Liver (tissue), 9 donors: ENCODE results near the gene BDP1. TPM values are rescaled to one million over a fixed set of nuclear protein-coding genes. Genes with fewer than 3 reads are reported as not detected.
"Not testable (repeated sequence)": the region's sequence is repeated elsewhere in the genome, so short reads cannot be mapped to it uniquely, and the experiment has no call there.

ENCODE experiments used
- DNase-seq: peaks from one replicate; pipeline ENCODE4 v3.0.0-alpha.2; 2017; ENCODE audit warnings: low spot score
- H3K27ac ChIP-seq, 2 donors: one replicate each; pipeline ENCODE4 v1.7.0; 2013; ENCODE audit warnings: inconsistent platforms in 2 of 2, low read length in 2 of 2, control low read depth in 1 of 2, low read depth in 1 of 2, mild to moderate bottlenecking in 1 of 2
- H3K27me3 ChIP-seq, 4 donors: one replicate each; pipeline versions ENCODE4 v1.6.1 to v1.7.0; 2013; ENCODE audit warnings: low read length in 3 of 4, inconsistent platforms in 1 of 4, mild to moderate bottlenecking in 1 of 4, moderate library complexity in 1 of 4; ENCODE audit not compliant: control insufficient read depth in 4 of 4, insufficient read depth in 4 of 4
- H3K36me3 ChIP-seq, 4 donors: one replicate each; pipeline versions ENCODE4 v1.6.1 to v1.7.0; 2013; ENCODE audit warnings: low read length in 3 of 4, mild to moderate bottlenecking in 3 of 4, low read depth in 1 of 4, moderate library complexity in 1 of 4; ENCODE audit not compliant: control insufficient read depth in 4 of 4, insufficient read depth in 3 of 4
- H3K4me1 ChIP-seq, 4 donors: one replicate each; pipeline versions ENCODE4 v1.6.1 to v1.7.0; 2013; ENCODE audit warnings: low read length in 3 of 4, mild to moderate bottlenecking in 3 of 4, moderate library complexity in 1 of 4; ENCODE audit not compliant: control insufficient read depth in 4 of 4, insufficient read depth in 4 of 4
- H3K4me3 ChIP-seq, 3 donors: one replicate each; pipeline versions ENCODE4 v1.6.1 to v1.7.0; 2013; ENCODE audit warnings: low read length in 3 of 3, control low read depth in 1 of 3, low read depth in 1 of 3, mild to moderate bottlenecking in 1 of 3
- H3K9ac ChIP-seq, 2 donors: one replicate each; pipeline ENCODE4 v1.7.0; 2013; ENCODE audit warnings: low read length in 2 of 2, mild to moderate bottlenecking in 2 of 2, moderate library complexity in 2 of 2, control low read depth in 1 of 2, low read depth in 1 of 2
- H3K9me3 ChIP-seq, 4 donors: one replicate each; pipeline versions ENCODE4 v1.6.1 to v1.7.0; 2013; ENCODE audit warnings: low read length in 3 of 4; ENCODE audit not compliant: control insufficient read depth in 4 of 4
- CTCF ChIP-seq: fragments of 150-350 bp; IDR thresholded peaks from 2 replicates; pipeline ENCODE4 v1.5.1; 2017; ENCODE audit warnings: improper control_type of control experiment, low read depth, low read length; ENCODE audit not compliant: missing input control
- EGR1 ChIP-seq, 2 donors: IDR thresholded peaks; 2 replicates each; pipeline ENCODE4 v1.6.1; 2016 to 2018; ENCODE audit warnings: antibody characterized with exemption in 2 of 2, low read depth in 2 of 2
- FOXA1 ChIP-seq: IDR thresholded peaks from 2 replicates; pipeline ENCODE4 v1.6.1; 2016; ENCODE audit warnings: antibody characterized with exemption
- GABPA ChIP-seq, 2 donors: IDR thresholded peaks in 1 of 2; conservative IDR thresholded peaks in 1 of 2; 2 replicates each; pipeline ENCODE4 v1.6.1; 2016; ENCODE audit warnings: antibody characterized with exemption in 2 of 2, mild to moderate bottlenecking in 1 of 2, moderate library complexity in 1 of 2
- HNF4A ChIP-seq, 2 donors: conservative IDR thresholded peaks; 2 replicates each; pipeline ENCODE4 v1.6.1; 2016; ENCODE audit warnings: antibody characterized with exemption in 2 of 2, mild to moderate bottlenecking in 2 of 2
- REST ChIP-seq: IDR thresholded peaks from 2 replicates; pipeline ENCODE4 v1.6.1; 2016; ENCODE audit warnings: antibody characterized with exemption, mild to moderate bottlenecking
- WGBS: extraction: QIAGEN DNeasy Blood & Tissue Kit; methylation state at CpG from one replicate; pipeline ENCODE4 v1.1.7; 2013; 5-methylcytosine and 5-hydroxymethylcytosine counted together
- polyA plus RNA-seq, 2 donors: library from polyadenylated mRNA; stranded (reverse) in 1 of 2; unstranded in 1 of 2; fragments of 200-250 nt in 1 of 2; fragments of >200 nt in 1 of 2; fragmentation: Nextera tagmentation in 1 of 2; extraction: Ambion mirVana in 1 of 2; gene quantifications; one replicate each; pipeline versions ENCODE4 v1.2.1 to v1.2.3, GENCODE V29; 2013 to 2015
- total RNA-seq, 2 donors: library from RNA; depleted of rRNA; stranded (reverse); fragments of >200 nt; gene quantifications; one replicate each; pipeline ENCODE4 v1.2.3, GENCODE V29; 2014
- donor health status: healthy.
- donor health status: healthy.
- donor health status: healthy.
- donor health status: healthy.
- donor health status: healthy.

The BDP1 gene
- total and polyA plus RNA-seq, 4 donors: 3.8 to 17.2 (median 12.7) TPM

- Histone ChIP-seq H3K27ac (no peak overlapping the region), H3K27me3 (no peaks in the 10 kb centered on the region), H3K9me3 (no peaks in the 10 kb centered on the region), H3K4me3 (no peak overlapping the region), H3K9ac (no peak overlapping the region), H3K4me1 (no peaks in the 10 kb centered on the region), H3K36me3 (peaks cover 10 to 64% (median 51%) of the 10 kb centered on the region in 4 donors)
- 98% methylated on average over 5 of the region's 5 CpGs for WGBS
- no peak for DNase-seq
- TF ChIP-seq HNF4A (conservative IDR thresholded peaks at IDR 0.05) (no peak), CTCF (no peak), REST (no peak), EGR1 (IDR thresholded peaks at IDR 0.05; ENCODE audit: low read depth in 2 of 2) (no peak), GABPA (IDR thresholded peaks at IDR 0.05 in 1 of 2, conservative IDR thresholded peaks at IDR 0.05 in 1 of 2) (no peak), FOXA1 (no peak)
Measured at GRCh38 chr5:71492817-71493615, 37.6 kb downstream of the BDP1 start.

GRCh38 chr5:71494202-71494601, 38.8 kb downstream of the BDP1 start:
- H3K36me3 ChIP-seq: peaks cover 5 to 62% (median 52%) of the 10 kb centered on the region in 4 donors
- not testable (repeated sequence) for H3K9me3 ChIP-seq, DNase-seq, H3K4me3 ChIP-seq, H3K9ac ChIP-seq, H3K4me1 ChIP-seq, H3K27ac ChIP-seq, H3K27me3 ChIP-seq
- 94% methylated on average over 4 of the region's 4 CpGs for WGBS

- DNase-seq, H3K4me3 ChIP-seq, H3K4me1 ChIP-seq, H3K27me3 ChIP-seq, H3K9ac ChIP-seq, H3K27ac ChIP-seq, H3K9me3 ChIP-seq: not testable (repeated sequence)
- H3K36me3 ChIP-seq: peaks cover 6 to 47% (median 37%) of the 10 kb centered on the region in 4 donors
- 96% methylated on average over 9 of the region's 9 CpGs for WGBS
Measured at GRCh38 chr5:71498756-71499155, 43.3 kb downstream of the BDP1 start.
